Hematopoietic multipotent progenitor cell treated with erythropoietin and hydrocortisone succinate and interleukin-3 and kit ligand, for 15 days (in vitro differentiated cells): ENCODE measurements around the gene CUX1.
A peak's percentile ranks its signal among the peaks of the same experiment; 100 is the strongest.

Experiments
- DNase-seq: peaks from one replicate; pipeline ENCODE4 v3.0.0-alpha.2; 2015; ENCODE audit warnings: low spot score

The CUX1 gene

DNA sequence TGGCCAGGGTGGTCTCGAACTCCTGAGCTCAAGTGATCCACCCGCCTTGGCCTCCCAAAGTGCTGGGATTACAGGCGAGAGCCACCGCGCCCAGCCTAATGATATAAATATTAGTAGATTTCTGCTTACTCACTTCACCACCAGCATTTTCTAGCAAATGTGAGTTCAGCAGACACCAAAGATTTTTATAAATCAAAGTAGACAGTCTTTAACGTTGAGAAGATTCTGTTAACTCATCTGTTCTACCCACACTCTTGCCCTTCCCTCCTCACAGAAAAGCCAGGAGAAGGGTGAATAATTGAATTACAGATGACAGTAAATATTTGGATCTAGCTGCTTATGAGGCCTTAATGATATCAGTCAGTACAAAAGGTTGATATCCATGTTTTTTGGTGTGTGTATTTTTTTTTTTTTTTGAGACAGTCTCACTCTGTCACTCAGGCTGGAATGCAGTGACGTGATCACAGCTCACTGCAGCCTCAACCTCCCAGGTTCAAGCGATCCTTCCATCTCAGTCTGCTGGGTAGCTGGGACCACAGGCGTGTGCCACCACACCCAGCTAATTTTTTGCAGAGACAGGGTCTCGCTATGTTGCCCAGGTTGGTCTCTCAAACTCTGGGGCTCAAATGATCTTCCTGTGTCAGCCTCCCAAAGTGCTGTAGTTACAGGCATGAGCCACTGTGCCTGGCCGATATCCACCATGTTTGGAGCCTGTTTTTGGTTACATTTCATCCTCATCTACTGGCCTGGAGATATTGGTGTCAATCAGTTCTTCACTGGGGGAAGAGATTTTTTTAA is 120.5 kb downstream of the CUX1 start:
- no peak for DNase-seq

DNA sequence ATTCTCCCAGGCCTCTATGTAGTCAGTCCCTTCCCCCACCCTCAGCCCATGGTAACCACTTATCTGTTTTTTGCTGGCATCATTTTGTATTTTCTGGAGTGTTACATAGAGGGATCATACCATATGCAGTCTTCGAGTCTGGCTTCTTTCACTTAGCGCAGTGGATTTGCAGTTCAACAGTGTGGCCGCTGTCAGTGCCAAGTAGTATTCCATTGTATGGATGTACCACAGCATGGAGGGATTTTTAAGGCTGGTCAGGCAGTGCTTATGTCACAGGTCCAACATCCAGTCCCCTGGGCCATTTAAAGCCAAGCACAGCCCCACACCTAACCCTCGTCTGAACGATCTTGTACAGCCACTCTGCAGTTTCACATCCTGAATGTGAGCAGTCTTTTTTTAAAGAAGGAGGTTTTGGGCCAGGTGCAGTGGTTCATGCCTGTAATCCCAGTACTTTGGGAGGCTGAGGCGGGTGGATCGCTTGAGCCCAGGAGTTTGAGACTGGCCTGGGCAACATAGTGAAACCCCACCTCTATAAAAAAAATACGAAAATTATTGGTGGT is 121.8 kb downstream of the CUX1 start:
- no peak for DNase-seq

DNA sequence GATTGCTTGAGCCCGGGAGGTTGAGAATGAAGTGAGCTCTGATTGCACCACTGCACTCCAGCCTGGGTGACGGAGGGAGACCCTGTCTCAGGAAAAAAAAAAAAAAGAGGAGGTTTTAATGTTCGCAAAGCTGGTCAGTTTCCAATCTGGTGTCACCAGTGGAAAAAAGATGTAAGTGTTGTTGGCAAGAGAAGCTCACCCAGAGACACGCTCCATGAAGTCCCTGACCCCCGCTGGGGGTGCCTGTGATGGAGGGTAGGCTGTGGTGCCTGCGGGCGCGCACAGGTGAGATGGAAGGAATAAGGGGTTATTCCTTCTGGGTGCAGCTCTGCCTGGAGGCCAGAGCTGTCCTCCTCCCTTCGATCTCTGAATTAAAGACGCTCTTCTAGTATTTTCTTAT is 122.7 kb downstream of the CUX1 start:
- DNase-seq = no peak

DNA sequence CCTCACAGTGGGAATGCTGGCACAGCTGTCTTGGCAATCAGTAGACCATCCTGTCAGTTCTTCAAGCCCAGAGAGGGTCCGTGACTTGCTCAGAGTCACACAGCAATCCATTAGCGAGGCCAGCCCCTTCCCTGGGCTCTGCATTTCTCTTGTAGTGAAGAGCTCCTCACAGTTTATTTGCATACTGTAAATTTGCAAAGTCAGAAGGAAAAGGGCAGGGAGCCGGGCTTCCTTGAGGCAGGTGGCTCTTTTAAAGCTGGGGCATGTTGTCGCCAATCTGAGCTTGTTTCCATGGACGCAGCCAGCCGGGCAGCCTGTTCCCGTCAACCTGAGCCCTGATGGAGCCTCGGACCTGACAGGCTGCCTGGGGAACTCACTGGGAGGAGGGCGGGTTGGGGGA is 123.4 kb downstream of the CUX1 start:
- DNase-seq = no peak

DNA sequence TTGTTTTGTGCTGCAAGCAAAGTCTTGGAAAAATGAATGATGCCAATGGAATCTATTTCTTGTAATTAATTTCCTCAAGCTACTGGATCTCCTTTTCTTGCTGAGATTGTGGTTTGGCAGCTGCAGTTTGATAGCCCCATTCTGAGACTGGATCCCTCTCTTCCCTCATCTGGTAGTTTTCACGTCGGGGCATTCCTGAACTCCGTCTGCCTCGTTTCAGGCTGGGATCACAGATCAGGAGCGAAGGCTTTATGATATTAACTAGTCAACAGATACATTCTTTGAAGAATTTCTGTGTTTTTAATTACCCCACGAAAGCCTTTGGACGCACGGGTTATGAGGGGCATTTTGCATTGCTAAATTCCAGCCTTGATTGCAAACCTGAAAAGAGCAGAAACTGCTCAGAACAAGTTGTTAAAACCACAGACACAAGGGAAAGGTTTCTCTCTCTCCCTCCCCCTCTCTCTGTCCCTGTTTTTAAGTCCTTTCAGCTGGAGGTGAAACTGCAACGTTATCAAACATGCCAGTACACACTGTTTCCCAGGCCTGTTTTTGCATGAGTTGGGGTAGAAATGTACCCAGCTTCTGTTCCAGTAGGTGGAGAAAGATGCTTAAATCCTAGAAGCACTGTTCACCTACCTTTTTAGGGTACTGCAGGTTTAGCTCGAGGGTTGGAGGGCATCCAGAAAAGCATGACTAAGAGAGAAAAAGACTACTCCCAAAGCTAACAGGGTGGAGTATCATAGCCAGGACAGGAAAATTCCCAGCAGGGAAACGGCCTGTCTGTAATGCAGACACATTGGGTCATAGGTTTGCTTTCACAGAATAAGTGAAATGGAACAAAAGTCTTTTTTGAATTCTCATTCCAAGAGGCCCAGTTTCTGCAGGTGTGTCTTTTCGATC is 124.3 kb downstream of the CUX1 start:
- peak; percentile 28 for DNase-seq

DNA sequence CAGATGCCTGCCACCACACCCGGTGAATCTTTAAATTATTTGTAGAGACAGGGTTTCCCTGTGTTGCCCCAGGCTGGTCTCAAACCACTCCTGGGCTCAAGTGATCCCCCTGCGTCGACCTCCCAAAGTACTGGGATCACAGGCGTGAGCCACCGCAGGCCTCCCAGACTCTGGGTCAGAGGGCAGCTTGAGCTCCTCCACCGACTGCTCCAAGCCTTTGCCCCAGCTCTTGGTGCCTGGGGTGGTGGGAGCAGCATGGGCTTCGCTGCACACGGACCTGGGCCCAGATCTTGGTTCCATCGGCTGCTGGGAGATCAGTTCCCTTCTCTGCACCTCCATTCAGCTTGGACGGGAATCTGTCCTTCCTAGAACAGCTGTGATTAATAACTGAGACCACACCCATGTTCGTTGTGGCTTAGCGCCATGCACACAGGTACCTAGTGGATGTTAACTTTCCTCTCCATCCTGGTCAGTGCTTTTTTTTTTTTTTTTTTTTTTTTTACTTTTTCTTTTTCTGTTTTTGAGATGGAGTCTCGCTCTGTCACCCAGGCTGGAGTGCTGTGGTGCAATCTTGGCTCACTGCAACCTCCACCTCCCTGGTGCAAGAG is 125.3 kb downstream of the CUX1 start:
- DNase-seq = no peak

DNA sequence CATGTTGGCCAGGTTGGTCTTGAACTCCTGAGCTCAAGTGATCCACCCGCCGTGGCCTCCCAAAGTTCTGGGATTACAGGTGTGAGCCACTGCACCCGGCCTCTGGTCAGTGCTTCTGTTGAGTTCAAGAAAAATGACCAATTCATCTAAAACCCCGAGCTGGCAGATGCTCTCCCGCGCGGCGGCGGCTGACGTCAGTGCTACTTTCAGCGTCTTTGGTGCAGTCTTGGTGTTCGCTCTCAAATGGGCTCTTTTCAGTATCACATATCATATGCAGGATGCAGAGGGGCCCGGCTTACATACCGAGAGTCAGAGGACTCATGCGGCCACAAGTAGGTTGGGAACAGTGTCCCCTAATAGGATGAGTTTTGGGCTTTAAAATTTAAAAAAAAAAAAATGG is 125.9 kb downstream of the CUX1 start:
- DNase-seq = no peak

DNA sequence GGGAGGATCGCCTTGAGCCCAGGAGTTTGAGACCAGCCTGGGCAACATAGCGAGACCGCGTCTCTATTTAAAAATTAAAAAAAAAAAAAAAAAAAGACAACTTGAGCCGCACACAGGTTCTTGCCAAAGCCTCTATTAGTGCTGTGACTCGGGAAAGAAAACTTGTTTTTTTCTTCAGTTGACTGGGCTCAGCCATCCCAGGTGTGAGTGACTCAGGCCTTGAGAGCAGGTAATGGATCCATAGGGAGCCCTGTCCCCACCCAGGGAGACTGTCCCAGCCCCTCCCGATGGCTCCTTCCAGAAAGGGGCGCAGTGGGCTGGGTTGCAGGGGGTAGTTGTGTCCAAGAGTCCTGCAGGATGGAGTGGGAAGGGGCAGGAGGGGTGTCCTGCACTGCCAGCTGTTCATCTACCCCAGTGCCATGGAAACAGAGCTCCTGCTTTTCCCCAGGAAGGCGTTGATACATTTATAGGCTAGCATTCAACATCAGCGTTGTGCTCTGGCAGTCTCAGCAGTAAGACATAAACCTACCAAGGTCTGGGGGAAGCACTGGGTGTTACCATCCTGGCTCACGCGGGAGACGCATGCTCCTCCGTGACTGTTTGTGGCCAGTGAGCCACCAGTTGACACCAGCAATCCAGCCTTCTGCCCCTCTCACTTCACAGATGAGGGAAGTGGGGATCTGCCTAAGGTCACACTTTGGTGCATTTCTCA is 126.6 kb downstream of the CUX1 start:
- DNase-seq = no peak

DNA sequence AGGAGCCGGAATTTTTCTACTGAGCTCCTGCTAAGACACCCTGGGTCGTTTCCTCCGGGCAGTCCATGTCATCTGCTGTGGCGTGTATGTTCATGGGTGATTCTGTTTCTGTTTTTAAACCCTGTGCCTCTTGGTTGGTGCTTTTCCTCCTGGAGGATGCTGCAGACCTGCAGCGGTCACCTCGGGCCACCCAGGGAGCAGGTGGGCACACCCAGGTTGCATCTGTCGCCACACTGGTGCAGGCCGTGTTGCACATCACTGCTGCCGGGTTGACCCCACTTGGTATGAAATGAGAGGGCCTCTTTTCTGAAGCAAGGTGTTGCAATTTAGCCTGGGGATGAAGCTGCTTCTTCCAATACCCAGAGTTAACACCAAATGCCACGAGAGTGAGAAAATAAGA is 127.2 kb downstream of the CUX1 start:
- no peak for DNase-seq

DNA sequence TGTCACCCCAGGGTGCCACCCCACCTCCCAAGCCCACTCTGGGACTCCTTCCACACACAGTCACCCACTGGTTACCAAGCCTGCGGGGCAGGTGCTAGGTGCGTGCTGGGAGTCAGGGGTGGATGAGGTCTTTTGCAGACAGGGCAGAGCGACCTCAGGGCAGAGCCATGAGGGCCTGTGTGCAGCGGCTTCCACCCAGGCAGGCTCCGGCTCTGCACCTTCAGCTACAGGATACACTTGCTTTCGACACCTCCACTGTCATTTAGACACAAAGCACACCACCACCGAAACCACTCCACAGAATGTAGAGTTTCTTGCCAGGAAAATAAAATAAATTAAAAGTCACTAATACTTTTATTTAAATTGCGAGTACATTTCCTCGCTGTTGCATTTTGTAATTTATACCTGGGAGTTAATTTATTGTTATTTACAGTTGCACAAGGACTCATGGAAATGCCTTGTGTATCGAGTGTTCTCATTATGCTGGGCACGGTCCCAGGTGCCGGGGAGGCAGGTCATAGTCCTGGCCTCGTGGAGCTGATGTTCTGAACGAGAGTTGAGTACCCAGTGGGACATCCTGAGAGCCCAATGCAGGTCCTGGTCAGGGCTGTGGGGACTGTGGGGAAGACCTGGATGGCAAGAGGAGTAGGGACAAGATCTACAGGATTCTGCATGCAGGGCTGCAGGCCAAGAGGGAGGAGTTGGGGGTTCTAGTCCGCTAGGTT is 127.8 kb downstream of the CUX1 start:
- no peak for DNase-seq

DNA sequence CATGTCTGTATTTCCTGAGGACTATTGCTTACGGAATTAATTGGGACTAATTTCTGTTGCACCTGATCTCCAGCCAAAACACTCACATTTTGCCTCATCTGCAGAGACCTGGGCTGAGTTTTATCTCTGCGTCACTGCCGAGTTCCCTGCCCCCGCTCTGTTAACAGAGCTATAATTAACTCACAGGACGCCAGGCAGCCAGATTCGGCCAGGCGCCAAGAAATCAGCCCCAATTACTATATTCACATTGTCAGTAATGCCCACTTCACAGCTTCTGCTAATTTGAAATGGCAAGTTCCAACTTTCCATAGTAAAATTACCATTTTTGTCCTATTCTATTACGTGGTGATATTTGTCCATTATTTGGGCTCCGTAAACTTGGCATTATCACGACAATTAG is 130.5 kb downstream of the CUX1 start:
- DNase-seq = no peak

DNA sequence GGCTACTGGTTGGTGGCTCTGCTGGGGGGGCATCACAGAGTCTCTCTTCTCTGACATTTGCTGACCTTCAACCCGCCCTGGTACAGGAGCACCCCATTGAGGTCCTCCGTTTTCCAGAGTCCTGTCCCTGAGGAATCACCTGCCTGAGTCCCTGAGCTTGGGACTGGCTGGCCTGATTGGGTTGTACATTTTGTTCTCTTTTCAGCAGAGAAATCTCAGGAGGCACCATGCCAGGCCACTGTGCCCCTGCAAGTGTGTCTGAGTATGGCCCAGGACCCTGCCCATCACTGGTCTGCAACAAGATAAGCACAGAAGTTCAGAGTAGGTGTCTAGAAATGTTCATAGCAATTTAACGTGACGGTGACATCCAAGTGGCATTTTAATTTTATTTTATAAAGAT is 131.2 kb downstream of the CUX1 start:
- DNase-seq = no peak

DNA sequence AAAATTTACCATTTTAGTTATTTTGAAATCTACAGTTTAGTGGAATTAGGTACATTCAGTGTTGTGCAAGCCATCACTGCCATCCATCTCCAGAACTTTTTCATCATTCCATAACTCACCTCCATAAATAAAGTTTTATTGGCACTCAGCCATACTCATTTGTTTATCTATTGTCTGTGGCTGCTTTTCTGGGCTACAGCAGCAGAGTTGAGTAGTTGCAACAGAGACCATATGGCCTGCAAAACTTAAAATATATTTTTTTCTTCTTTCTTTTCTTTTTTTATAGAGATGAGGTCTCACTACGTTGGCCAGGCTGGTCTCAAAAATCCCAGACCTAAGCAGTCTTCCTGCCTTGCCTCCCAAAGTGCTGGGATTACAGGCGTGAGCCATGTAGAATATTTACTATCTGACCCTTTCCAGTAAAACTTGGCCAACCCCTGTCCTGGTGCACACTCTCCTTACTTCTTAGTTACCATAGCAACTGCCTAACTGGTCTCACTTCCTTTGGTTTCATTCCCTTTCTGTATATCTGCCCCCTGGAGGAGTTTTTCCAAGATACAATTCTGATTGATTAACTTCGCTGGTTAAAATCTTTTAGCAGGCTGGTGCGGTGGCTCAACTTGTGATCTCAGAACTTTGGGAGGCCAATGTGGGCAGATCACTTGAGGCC is 133.2 kb downstream of the CUX1 start:
- no peak for DNase-seq

DNA sequence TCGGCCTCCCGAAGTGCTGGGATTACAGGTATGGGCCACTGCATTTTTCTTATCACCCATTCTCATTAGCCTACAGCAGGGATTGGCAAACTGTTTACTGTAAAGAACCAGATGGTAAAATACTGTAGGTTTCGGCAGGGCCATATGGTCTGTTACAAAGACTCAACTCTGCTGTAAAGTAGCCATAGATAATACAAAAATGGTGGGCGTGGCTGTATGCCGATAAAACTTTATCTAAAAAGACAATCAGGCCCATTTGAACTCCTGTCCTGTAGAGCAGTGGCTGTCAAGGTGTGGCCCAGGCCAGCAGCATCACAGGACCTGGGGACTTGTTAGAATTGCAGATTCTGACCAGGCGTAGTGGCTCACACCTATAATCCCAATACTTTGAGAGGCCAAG is 134.3 kb downstream of the CUX1 start:
- no peak for DNase-seq

DNA sequence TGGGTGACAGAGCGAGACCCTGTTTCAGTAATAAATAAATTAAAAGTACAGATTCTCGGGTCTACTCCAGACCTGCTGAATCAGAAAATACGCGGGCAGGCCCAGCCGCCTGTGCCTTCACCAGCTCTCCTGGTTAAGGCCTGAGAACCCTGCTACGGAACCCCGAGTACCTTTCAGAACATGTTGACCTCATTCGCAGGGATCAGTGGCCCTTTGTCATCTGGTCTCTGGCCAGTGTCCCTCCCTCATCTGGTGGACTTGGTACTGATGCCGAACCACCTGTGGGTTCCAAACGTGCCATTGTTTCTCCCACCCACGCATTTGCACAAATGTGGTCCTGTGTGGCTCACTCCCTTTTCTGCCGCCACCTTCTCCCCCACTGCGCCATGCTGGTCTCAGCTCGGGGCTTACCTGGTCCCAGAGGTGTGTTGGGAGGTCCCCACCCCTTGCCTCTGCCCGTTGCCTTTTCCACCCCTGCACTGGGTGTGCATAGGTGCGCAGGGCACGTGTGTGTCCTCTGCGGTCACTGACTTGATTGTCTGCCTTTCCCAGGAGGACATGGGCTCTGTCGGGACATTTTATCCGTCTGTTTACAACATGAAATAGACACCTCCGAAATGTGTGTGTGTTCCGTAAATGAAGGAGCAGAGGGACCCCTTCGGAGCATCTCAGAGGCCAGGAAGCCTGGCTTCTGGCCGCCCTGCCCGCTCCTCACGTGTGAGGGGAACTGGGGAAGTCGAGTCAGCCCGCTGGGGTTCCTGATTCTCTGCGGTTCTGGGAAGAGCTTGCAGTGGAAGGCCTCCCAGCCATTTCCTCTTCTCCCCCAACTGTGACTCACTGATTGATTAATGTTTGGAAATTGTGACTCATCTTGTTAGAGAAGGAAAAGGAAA is 135.2 kb downstream of the CUX1 start:
- no peak for DNase-seq

DNA sequence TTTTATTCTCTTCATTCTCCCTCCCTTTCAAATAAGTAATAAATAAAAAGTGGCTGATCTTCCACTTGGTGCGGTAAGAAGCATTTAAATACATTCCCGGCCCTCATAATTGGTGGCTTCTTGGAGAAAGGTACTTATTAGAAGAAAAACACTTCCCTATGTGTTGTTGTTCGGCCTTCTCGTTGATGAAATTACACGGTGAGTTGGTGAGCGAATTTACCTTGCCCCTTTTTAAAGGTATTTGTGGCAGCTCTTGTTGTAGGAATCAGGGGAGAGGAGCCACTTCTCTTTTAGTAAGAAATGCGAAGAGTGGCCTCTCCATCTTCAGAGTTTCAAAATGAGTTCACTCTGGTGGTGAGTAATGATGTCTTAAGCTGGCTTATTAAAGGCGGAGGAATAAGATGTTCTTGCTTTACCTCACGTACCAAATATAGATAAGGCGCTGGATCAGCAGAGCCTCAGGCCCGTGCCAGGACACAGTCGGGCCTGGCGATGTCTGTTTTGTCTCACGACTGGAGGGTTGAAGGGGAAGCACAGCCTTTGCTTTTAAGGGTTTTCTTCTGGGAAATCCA is 135.9 kb downstream of the CUX1 start:
- DNase-seq = no peak

DNA sequence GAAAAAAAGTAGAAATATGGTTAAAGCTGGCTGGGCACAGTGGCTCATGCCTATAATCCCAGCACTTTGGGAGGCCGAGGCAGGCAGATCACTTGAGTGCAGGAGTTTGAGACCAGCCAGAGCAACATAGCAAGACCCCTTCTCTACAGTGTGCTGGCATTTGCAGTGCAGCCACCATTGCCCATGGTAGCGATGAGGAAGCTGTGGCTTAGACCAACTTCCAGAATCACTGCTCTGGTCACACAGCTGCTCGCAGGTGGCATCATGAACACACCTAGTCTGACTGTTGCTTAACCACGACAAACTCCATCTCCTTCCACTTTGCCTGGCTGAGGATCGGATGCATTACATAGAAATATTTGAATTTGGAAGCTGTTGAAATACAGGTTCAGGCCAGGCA is 137.1 kb downstream of the CUX1 start:
- DNase-seq = no peak

DNA sequence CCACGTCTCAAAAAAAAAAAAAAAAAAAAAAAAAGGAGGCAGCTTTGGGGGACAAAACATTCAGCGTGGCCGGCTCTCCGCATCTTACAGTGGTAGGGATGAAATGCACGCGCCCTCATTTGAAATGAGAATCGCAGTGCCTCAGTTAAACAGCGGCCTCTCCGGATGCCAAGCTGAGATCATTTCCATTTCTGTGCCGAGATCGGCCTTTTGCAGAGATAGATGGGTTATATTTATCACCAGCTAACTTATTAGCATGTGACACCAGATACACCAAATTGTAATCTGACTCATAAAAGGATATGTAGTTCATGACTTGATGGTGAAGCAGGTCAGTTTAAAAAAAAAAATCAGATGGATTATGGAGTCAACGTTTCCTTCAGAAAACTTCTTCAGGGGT is 138.7 kb downstream of the CUX1 start:
- no peak for DNase-seq
